GM10248 (cell line): Measurements from ENCODE around the gene RND3.

Experiments used
- CTCF ChIA-PET: fragments of 300-600 bp; sonication (Branson Sonifier 250); formaldehyde crosslinking; extraction: SDS; loops from one replicate; lab custom pipeline; 2021; ENCODE audit warnings: antibody characterized with exemption; lab: Yijun Ruan, JAX
- POLR2A ChIA-PET: fragments of 350-650 bp; sonication (Branson Sonifier 250); formaldehyde crosslinking; extraction: SDS; loops from one replicate; lab custom pipeline; 2020; ENCODE audit warnings: antibody characterized with exemption; lab: Yijun Ruan, JAX
- DNase-seq: peaks from one replicate; pipeline ENCODE4 v3.0.0; 2012; ENCODE audit errors: extremely low spot score
- TF ChIP-seq, protein P1 (sequence below): IDR thresholded peaks from 2 replicates; pipeline ENCODE4 v1.5.1; 2012; ENCODE audit warnings: mild to moderate bottlenecking, low read depth; ENCODE audit errors: extremely low read depth, missing control alignments, control extremely low read depth

Gene RND3

DNA sequence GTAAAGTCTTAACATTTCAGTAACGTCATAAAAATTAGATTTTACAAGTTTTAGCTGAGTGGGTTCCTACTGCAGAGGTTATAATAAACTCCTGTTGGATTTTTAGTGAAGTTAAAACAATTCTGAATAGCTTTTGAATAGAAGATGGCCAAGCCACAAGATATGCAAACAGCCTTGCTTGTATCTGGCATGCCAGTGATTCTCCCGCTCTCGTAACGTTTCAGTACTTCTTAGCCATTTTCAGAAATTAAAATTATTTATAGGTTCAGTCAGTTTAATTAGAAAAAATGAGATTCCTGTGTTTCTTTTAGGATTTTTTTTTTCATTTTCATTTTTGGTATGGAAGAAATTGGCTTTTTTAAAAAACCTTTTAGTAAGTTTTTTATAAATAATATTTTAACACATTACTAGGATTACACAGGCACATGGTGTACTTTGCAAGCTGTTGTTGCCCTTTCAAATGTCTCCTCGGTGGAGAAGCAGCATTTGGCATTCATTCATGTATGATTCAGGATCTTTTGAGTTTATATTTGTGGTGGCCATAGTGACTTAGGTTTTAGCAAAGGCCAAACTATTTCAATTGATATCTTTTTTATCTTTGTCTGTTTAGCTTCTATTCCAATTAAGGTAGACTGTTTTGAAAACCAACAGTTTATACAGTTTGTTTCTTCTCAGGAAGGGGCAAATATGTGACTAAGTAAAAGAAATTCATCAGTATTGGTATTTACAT is 30.6 kb upstream of the RND3 start:
- ChIA-PET CTCF (no interaction called here), POLR2A (no interaction called here)
- no peak for DNase-seq
- TF ChIP-seq, protein P1, sequence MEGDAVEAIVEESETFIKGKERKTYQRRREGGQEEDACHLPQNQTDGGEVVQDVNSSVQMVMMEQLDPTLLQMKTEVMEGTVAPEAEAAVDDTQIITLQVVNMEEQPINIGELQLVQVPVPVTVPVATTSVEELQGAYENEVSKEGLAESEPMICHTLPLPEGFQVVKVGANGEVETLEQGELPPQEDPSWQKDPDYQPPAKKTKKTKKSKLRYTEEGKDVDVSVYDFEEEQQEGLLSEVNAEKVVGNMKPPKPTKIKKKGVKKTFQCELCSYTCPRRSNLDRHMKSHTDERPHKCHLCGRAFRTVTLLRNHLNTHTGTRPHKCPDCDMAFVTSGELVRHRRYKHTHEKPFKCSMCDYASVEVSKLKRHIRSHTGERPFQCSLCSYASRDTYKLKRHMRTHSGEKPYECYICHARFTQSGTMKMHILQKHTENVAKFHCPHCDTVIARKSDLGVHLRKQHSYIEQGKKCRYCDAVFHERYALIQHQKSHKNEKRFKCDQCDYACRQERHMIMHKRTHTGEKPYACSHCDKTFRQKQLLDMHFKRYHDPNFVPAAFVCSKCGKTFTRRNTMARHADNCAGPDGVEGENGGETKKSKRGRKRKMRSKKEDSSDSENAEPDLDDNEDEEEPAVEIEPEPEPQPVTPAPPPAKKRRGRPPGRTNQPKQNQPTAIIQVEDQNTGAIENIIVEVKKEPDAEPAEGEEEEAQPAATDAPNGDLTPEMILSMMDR = no peak

DNA sequence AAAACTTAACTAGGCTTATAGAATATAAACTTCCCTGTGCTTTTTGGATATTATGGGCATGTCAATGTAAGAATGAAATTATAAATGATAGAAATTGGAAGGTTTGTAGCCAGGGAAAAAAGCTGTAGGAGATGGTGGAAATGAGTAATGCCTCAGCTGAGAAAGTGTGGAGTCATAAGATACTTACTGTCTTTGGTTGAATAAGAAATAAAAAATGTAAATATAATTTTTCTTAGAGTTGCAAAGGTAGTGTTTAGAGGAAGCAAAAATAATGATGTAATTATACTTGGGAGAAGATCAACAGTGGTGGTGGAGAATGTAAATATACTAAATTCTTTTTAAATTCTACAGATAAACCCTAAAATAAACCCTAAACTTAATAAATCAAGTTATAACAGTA is 26.2 kb upstream of the RND3 start:
- TF ChIP-seq, protein P1 = no peak
- ChIA-PET CTCF (no interaction called here), POLR2A (no interaction called here)
- DNase-seq = no peak

GRCh38 chr2:150508497-150509137 is 21.1 kb upstream of the RND3 start:
- ChIA-PET POLR2A (no interaction called here), CTCF (no interaction called here)
- TF ChIP-seq, protein P1 = no peak
- no peak for DNase-seq

GRCh38 chr2:150507071-150507470 is 19.6 kb upstream of the RND3 start:
- CTCF ChIA-PET = no interaction called here
- DNase-seq = no peak
- POLR2A ChIA-PET = no interaction called here
- TF ChIP-seq, protein P1 = no peak

DNA sequence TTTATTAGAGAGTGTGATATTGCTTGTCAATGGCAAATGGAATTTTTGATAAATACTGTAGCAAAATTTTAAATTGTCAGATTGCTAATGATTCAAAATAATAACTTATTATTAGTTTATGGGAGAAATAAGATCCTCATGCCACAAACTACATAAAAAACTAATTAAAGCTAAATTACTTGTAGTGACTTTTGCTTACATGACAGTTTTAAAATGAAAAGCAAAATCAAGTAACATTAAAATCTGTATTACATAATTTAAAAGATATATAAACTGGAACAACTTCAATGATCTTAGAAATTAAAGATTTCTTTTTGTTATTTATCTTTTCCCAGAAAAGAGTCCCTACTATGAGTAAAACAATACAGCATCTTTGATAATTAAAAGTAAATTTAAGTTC is 17.7 kb upstream of the RND3 start:
- TF ChIP-seq, protein P1 = no peak
- ChIA-PET CTCF (no interaction called here), POLR2A (no interaction called here)
- no peak for DNase-seq

GRCh38 chr2:150495993-150496627 is 8.6 kb upstream of the RND3 start:
- DNase-seq = no peak
- TF ChIP-seq, protein P1 = no peak
- CTCF ChIA-PET = no interaction called here
- POLR2A ChIA-PET = no interaction called here
